Mammary epithelial cell (primary cell): ENCODE measurements around the gene COBLL1.

Experiments used
- EZH2 ChIP-seq: IDR thresholded peaks from 2 replicates; pipeline ENCODE4 v1.6.1; 2012; ENCODE audit warnings: low read length, inconsistent platforms, borderline replicate concordance
- TF ChIP-seq, protein P1 (sequence below), 2 donors: IDR thresholded peaks in 1 of 2; conservative IDR thresholded peaks in 1 of 2; 2 replicates each; pipeline ENCODE4 v1.5.1; 2011 to 2012; ENCODE audit warnings: inconsistent platforms in 2 of 2, low read length in 2 of 2, mild to moderate bottlenecking in 2 of 2, control low read depth in 1 of 2, low read depth in 1 of 2; ENCODE audit not compliant: insufficient read depth in 1 of 2; ENCODE audit errors: extremely low read depth in 1 of 2

DNA sequence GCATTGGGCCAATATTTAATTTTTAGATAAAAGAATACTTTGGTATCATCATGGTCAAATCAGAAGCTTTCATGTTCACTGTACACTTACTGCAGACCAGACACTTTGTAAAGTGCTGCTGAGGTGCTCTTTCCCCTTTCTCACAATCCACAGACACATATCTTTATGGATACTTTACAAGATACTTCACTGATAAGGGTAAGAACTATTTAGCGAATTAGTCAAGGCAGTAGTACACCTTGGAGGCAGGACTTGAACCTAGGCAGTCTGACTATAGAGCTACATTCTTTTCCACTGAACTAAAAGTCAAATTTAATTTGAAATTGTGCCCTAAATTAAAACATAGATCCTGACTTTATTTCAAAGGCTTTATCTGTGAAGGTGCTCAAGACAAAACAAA lies 60.2 kb downstream of the COBLL1 start:
- TF ChIP-seq, protein P1, sequence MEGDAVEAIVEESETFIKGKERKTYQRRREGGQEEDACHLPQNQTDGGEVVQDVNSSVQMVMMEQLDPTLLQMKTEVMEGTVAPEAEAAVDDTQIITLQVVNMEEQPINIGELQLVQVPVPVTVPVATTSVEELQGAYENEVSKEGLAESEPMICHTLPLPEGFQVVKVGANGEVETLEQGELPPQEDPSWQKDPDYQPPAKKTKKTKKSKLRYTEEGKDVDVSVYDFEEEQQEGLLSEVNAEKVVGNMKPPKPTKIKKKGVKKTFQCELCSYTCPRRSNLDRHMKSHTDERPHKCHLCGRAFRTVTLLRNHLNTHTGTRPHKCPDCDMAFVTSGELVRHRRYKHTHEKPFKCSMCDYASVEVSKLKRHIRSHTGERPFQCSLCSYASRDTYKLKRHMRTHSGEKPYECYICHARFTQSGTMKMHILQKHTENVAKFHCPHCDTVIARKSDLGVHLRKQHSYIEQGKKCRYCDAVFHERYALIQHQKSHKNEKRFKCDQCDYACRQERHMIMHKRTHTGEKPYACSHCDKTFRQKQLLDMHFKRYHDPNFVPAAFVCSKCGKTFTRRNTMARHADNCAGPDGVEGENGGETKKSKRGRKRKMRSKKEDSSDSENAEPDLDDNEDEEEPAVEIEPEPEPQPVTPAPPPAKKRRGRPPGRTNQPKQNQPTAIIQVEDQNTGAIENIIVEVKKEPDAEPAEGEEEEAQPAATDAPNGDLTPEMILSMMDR (conservative IDR thresholded peaks at IDR 0.05 in 1 of 2, IDR thresholded peaks at IDR 0.05 in 1 of 2; ENCODE audit: extremely low read depth in 1 of 2, insufficient read depth in 1 of 2, low read depth in 1 of 2, low read length in 2 of 2): no peak
- no peak for TF ChIP-seq EZH2
